ENCODE measurements around the gene TPBGL. TPM values are rescaled to one million over a fixed set of nuclear protein-coding genes. Genes with fewer than 3 reads are reported as not detected.
A peak's percentile ranks its signal among the peaks of the same experiment; 100 is the strongest.

Gene TPBGL
- total RNA-seq, 1 experiment from 2014 or later: not detected

DNA sequence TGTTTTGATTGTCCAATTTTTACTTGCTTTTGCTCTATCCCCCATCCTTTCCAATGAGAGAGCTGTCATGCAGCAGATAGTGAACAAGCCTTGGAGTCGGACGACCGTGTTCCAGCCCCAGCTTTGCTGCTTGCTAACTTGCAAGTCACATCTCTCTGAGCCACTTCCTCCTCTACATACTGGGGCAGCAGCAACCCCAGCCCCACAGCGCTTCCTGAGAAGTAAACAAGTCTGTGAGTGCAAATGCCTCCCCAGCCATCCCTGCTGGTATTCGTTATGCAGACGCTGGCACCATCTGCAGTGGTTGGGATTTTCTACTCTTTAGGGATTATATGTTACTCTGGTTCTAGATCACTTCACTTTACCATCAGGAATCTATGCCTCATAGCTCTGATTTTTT lies 35.0 kb downstream of the TPBGL start:
- no peak overlapping the region for H3K4me3 ChIP-seq
- no peak for DNase-seq
- H3K36me3 ChIP-seq: no peaks in the 10 kb centered on the region
- H3K27me3 ChIP-seq: no peaks in the 10 kb centered on the region
- no peaks in the 10 kb centered on the region for H3K9me3 ChIP-seq

DNA sequence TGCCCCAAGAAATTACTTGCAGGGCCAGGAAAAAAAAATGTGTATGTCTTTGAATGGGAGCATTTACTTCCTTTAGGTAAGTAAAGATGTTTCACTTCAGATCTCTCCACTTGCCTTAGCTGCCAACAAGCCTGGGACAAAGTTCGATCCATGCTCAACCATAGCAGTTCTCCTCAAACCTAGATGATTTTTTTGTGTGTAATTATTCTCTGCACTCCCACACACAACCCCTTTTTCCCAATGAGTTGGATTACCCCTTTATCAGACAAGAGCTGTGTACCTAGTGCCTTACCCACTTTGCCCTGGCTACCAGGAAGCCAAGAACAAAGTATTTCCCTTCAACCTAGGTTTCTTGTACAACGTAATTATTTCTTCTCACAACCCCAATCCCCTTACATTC lies 35.6 kb downstream of the TPBGL start:
- H3K4me3 ChIP-seq: no peak overlapping the region
- H3K36me3 ChIP-seq: no peaks in the 10 kb centered on the region
- no peak for DNase-seq
- no peaks in the 10 kb centered on the region for H3K27me3 ChIP-seq
- H3K9me3 ChIP-seq: no peaks in the 10 kb centered on the region

DNA sequence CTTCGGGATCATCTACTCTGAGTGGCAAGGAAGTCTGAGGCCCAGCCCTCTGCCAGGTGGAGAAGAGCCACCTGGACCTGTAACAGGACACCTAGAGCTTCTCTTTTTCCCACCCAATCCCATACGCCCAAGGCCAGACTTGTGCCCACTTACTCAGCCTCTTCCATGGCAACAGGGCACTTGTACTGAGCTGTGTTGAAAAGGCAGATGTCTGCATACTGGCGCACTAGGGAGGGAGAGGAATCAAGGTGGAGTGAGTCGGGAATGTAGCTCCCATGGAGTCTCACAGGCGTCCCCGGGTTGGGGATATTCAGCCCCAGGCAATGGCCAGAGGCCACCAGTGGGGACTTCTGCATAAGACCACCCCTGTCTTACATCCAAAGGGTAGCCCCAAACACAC lies 36.1 kb downstream of the TPBGL start:
- no peak for DNase-seq
- H3K27me3 ChIP-seq: no peaks in the 10 kb centered on the region
- no peak overlapping the region for H3K4me3 ChIP-seq
- H3K9me3 ChIP-seq: no peaks in the 10 kb centered on the region
- H3K36me3 ChIP-seq: no peaks in the 10 kb centered on the region

DNA sequence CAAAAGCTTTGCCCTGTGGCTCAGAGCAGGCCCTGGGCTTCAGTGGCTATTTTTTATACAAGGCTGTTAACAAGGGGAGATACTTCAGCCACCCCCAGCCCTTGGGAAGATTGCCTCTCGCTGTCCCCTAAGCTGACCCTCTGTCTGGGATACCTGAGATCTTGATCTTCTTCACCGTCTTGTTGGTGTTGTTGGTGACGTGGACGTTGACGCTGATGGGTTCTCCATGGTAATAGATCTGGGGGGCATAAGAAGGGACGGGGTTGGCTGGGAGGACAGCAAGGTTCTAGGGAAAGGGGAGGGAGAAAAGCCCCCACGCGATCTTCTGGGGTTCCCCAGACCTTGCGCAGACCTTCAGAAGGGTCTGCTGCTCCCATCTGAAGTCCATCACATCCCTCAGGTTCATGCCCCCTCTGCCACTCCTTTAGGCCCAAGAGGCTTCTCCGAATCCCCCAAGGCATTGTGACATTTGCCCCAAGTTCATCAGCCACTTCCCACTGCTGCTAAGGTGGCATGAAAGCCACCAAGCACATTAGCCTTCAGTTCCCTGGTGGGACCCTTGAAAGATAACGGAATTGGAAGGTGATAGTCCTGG lies 36.7 kb downstream of the TPBGL start:
- Histone ChIP-seq H3K36me3 (no peaks in the 10 kb centered on the region), H3K9me3 (no peaks in the 10 kb centered on the region), H3K4me3 (no peak overlapping the region), H3K27me3 (no peaks in the 10 kb centered on the region)
- no peak for DNase-seq

DNA sequence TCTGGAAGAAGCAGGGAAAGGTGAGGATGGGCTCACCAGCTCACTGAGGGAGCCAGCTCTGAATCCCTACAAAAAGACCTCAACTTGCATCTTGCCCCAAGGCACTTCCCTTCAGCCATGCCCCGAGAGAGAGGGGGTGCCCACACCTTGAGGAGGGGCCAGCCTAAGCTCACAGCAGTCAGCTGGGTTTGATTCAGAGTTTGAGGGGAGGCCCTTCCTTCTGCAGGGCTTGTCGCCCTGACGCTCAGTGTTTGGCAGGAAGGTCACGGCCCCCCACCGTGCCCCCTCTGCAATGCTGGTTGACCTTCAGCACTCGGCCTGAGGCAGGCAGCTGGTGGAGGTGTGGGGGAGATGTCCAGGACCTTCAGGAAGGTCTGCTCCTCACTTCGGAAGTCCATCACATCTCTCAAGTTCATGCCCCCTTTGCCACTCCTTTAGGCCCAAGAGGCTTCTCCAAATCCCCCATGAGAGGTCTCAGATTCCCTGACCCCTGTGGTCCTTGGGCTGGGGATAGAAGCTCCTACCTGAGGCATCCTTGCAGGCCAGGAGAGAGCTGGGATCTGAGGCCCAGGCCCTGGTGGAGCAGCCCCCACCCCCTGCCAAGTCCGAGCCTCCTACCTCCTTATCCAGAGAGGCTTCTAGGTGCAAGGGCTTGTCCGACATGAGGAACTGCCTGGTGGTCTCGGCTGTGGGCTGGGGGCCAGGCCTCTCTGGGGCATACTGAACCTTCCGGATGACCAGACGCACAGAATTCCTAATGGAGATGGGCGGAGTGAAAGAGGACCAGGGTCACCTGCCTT lies 37.6 kb downstream of the TPBGL start:
- no peaks in the 10 kb centered on the region for H3K9me3 ChIP-seq
- H3K27me3 ChIP-seq: no peaks in the 10 kb centered on the region
- H3K36me3 ChIP-seq: no peaks in the 10 kb centered on the region
- H3K4me3 ChIP-seq: no peak overlapping the region
- DNase-seq: no peak

DNA sequence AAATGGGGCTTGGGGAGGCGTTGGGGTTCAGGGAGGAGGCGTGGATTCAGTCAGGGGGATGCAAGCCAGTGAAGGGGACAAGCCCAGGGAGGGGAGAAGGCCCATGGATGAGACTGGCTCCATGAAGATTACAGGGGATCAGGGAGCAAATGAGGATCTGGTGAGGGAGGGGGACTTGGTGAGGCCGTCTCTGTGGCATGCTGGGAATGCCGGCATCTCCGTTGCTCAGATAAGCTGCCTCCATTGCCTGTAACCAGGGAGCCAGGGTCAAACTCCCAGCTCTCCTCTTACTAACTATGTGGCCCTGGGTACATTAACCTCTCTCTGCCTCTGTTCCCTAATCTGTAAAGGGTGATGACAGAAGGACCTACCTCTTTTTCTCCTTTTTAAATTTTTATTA lies 38.7 kb downstream of the TPBGL start:
- H3K4me3 ChIP-seq: no peak overlapping the region
- no peak for DNase-seq
- no peaks in the 10 kb centered on the region for H3K9me3 ChIP-seq
- H3K36me3 ChIP-seq: no peaks in the 10 kb centered on the region
- H3K27me3 ChIP-seq: no peaks in the 10 kb centered on the region

DNA sequence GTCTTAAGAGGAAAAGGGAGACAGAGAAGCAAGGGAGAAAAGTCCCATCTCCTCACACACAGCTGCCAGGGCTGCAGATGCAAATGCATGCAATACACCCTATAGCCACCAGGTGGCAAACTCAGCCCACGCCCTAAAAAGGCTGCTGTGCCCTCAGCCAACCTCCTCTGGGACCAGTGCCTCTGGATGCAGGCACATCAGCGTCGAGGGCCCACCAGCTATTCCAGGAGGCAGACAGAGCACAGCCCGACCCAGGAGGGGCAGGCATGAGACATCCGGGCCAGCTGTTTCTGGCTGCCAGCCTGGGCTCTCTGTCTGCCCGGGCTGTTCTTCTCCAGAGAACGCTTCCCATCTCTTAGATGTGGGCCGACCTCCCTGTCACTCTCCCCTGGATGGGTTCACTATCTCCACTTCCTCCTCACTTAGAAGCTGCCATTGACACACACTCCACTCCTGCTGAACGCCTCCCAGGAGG lies 39.7 kb downstream of the TPBGL start:
- Histone ChIP-seq H3K9me3 (no peaks in the 10 kb centered on the region), H3K27me3 (no peaks in the 10 kb centered on the region)
- peak; percentile 58 for DNase-seq

DNA sequence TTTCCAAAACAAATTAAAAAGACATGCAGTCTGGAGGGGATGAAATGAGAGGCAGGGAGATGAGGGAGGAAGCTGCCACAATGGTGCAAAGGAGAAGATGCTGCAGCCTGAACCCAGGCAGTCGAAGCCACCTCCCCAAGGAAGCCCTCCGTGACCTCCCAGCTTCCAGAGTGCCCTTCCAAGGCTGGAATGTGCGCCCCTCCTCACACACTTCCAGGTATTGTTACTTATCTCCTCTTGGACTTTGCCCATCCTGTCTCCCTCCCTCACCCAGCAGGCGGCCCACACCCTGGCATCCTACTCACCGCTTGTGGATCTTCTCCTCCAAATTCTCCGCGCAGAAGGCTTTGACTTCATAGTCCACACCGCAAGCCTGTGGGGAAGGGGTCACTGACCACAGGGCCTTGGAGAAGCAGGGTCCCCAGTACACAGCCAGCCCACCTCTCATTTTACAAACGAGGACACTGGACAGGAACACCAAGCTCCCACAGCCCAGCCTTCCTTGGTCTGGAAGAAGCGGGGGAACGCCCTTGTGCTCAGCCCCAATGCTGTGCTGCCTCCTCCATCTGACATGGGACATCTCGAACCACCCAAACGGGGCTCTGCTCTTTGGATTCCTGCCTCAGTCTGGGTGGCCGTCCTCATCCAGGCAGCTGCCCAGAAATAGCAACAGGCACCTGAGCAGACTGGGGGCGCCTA lies 40.3 kb downstream of the TPBGL start:
- no peaks in the 10 kb centered on the region for H3K9me3 ChIP-seq
- no peaks in the 10 kb centered on the region for H3K36me3 ChIP-seq
- no peak overlapping the region for H3K4me3 ChIP-seq
- no peaks in the 10 kb centered on the region for H3K27me3 ChIP-seq
- DNase-seq: no peak

More for the DNA sequence above, 39.7 kb downstream of the TPBGL start:
- Histone ChIP-seq H3K36me3 (no peaks in the 10 kb centered on the region), H3K4me3 (no peak overlapping the region)

DNA sequence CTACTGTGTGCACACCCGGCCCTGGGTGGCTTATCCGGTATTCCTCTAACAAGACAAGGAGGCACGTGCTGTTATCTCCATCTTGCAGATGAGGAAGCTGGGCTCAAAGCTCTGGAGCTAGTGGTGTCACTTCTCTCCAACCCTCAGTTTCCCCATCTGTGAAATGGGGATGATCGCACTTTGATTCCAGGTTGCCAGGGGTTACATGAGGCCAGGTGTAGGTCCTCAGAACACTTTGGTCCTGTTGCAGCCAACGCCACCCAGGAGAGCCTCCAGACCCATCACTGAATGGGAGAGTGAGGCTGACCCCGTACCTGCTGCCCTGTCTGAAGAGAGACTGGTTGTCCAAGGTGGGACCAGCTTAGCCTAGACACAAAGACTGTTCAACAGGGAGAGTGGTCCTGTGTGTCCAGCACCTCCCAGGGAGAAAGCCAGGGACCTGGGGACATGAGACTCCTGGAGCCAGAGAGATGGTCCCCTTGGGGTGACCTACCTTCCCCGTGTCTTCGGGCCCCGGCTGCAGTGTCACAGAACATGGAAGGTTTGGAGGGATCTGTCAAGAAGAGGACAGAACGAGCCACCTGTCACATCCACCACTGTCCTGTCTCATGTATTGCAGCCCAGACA lies 41.0 kb downstream of the TPBGL start:
- DNase-seq: no peak
- no peaks in the 10 kb centered on the region for H3K27me3 ChIP-seq

DNA sequence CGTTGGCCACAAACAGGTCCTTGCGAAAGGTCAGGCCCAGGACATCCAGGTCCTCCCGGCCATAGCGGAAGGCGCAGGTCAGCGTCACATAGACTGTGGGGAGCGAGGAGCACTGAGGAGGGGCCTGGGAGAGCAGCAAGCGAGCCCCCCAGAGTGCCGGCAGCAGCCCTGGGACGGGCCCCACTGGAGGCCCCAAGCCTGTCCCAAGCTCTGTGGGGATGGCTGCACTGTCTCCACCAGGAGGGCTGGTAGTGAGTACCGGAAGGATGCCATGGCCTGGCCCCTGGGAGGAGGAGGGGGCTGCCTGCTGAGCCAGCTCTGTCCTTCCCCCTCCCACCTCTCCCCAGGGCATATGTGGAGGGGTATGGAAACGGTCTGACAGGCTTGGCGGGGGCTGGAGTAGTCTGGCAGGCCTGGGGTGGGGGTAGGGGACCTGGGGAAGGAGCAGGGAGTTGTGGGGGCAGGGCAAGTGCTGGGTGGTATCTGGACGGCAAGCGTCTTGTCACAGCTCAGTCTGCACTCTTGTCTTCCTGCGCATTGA lies 42.9 kb downstream of the TPBGL start:
- Histone ChIP-seq H3K4me3 (no peak overlapping the region), H3K36me3 (no peaks in the 10 kb centered on the region), H3K9me3 (no peaks in the 10 kb centered on the region), H3K27me3 (no peaks in the 10 kb centered on the region)
- no peak for DNase-seq

More for the DNA sequence above, 41.0 kb downstream of the TPBGL start:
- Histone ChIP-seq H3K4me3 (no peak overlapping the region), H3K36me3 (no peaks in the 10 kb centered on the region), H3K9me3 (no peaks in the 10 kb centered on the region)

DNA sequence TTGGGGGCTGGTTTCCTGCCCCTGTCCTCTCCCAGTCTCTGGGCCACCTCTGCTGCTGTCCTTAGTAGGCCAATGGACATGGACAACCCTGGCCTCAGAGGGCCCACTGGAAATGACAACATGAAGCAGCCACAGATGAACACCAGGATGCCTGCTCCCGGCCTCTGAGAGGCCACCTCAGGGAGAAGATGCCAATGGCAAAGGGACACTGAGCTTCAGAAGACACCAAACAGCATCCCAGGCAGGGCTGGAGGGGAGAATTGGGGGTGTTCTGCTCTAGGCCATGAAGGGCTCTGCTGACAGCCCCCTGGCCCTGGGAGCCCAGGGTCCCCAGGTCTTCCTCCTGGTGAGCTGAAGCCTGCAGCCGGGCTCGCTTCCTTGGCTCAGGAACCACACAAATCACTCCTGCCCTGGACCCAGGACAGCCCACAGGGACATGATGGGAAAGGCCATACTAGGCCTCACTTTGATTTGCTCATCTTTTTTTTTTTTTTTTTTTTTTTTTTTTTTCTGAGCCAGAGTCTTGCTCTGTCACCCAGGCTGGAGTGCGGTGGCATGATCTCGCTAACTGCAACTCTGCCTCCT lies 45.3 kb downstream of the TPBGL start:
- no peak for DNase-seq
- Histone ChIP-seq H3K9me3 (no peaks in the 10 kb centered on the region), H3K4me3 (no peak overlapping the region), H3K36me3 (no peaks in the 10 kb centered on the region), H3K27me3 (no peaks in the 10 kb centered on the region)

DNA sequence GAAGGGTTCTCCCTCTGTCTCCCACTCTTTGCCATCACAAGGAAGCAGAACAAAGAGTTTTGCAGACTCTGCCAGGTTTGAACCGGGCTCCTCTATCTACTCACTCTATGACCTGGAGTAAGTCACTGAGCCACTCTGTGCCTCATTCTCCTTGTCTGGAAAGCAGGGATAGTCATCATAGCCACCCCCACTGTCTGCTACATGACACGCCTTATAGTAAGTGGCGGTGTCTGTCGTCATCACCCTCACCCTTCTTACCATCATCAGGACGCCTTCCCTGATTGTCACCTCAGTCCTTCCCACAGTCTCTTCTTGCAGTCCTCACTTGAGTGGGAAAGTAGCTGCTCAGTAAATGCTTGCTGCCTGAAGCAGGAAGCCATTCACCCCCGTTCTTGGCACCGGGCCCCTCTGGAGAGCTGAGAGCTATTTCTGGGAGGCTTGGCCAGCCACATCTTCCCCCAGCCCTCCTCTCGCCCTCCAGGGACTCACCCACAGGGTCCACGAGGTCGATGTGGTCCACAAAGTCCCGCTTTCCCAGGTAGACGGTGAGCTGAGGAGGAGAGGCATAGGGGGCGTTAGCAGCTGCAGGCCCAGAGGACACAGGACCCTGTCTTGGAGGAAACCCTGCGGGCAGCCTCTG lies 46.4 kb downstream of the TPBGL start:
- Histone ChIP-seq H3K27me3 (no peaks in the 10 kb centered on the region), H3K36me3 (no peaks in the 10 kb centered on the region), H3K9me3 (no peaks in the 10 kb centered on the region), H3K4me3 (no peak overlapping the region)
- no peak for DNase-seq

DNA sequence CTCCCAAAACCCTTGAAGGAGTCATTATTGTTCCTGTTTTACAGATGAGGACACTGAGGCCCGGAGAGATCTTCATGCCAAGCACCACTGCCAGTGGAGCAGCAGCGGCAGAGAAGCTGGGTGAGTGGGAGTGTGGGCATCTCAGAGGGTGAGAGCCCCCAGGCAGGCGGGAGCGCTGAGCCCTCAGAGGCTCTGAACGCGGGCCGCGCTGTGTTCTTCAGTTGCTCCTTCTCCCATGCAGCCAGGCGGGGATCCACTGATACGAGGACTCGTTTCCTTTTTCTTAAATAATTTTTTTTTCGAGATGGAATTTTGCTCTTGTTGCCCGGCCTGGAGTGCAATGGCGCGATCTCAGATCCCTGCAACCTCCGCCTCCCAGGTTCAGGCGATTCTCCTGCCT lies 47.0 kb downstream of the TPBGL start:
- H3K9me3 ChIP-seq: no peaks in the 10 kb centered on the region

DNA sequence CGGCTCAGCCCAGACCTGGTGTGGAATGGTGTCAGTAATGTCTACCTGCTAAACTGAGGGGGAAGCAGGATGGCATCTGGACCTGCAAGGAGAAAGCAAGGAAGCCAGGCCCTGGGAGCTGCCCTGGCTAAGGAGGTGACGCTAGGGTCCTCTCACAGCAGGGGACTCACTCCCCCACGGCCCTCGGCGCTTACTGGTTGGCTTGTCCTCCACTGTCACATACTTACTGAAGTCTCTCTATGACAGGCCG lies 48.9 kb downstream of the TPBGL start:
- Histone ChIP-seq H3K27me3 (no peaks in the 10 kb centered on the region), H3K36me3 (no peaks in the 10 kb centered on the region), H3K4me3 (no peak overlapping the region), H3K9me3 (no peaks in the 10 kb centered on the region)
- no peak for DNase-seq

More for the DNA sequence above, 47.0 kb downstream of the TPBGL start:
- no peaks in the 10 kb centered on the region for H3K27me3 ChIP-seq
- DNase-seq: no peak
- no peak overlapping the region for H3K4me3 ChIP-seq
- no peaks in the 10 kb centered on the region for H3K36me3 ChIP-seq

DNA sequence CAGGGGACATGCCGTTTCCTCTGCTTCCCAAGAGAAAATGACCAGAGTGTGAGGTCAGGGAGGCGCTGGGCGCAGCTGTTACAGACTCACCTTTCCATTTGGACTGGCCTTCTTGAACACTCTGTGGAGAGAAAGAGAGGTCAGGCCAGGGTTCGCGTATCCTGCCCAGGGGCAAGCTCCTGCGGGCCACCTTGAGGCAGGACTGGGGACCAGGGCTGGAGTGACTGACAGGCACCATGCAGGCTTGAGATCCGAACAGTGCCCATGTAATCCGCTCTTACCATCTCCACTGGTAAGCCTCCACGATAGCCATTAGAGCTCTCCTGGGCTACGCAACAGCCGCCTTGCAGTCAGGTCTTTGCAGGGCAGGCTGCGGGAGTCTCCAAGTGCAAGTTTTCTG lies 49.3 kb downstream of the TPBGL start:
- no peaks in the 10 kb centered on the region for H3K9me3 ChIP-seq
- no peak overlapping the region for H3K4me3 ChIP-seq
- no peaks in the 10 kb centered on the region for H3K27me3 ChIP-seq
- no peak for DNase-seq
- no peaks in the 10 kb centered on the region for H3K36me3 ChIP-seq

DNA sequence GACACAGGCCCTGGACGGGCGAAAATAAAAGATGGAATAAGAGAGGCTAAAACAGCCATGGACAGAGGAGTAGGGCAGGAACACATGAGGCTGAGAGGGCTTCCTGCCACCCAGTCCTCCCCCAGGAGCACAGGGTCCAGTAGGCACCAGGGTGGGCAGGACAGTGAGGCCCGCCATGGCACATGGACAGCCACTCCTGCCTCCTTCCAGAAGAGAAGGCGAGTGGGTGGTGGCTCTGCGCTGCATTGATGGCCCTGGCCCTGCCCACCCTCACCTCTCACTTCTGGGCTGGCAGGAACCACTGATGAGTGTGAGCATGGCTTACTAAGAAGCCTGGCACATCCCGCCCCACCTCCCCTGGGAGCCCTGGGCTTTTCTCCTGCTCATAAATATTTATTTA lies 51.2 kb downstream of the TPBGL start:
- Histone ChIP-seq H3K27me3 (no peaks in the 10 kb centered on the region), H3K36me3 (no peaks in the 10 kb centered on the region), H3K9me3 (no peaks in the 10 kb centered on the region), H3K4me3 (no peak overlapping the region)
- DNase-seq: no peak

Measured in MG63 (cell line).